H1 (cell line): ENCODE results near the gene METTL9. TPM values are rescaled to one million over a fixed set of nuclear protein-coding genes. Genes with fewer than 3 reads are reported as not detected.
"Not testable (repeated sequence)": the region's sequence is repeated elsewhere in the genome, so short reads cannot be mapped to it uniquely, and the experiment has no call there.

Source experiments
- CTCF ChIA-PET: fragments of 300-600 bp; sonication (Branson Sonifier 250); formaldehyde crosslinking; loops from one replicate; lab custom pipeline; 2021; ENCODE audit not compliant: partially characterized antibody; lab: Charles Lee
- POLR2A ChIA-PET: fragments of 300-600 bp; sonication (Branson Sonifier 250); formaldehyde crosslinking; loops from one replicate; lab custom pipeline; 2021; ENCODE audit warnings: inconsistent platforms; ENCODE audit not compliant: partially characterized antibody; lab: Charles Lee
- DNase-seq, 2 experiments: peaks; one replicate each; pipeline versions ENCODE4 v3.0.0 to v3.0.0-alpha.2; 2010 to 2022; ENCODE audit warnings: low spot score in 2 of 2, low read depth in 1 of 2, mixed read lengths in 1 of 2
- FAIRE-seq: peaks from 2 replicates; lab custom pipeline; 2011; peaks lifted over from hg19 to GRCh38; lab: Jason Lieb, UNC
- H2AFZ ChIP-seq: 2 replicates; pipeline ENCODE4 v1.8.1; 2012; ENCODE audit warnings: low read length, inconsistent platforms
- H2AK5ac ChIP-seq: 2 replicates; pipeline ENCODE4 v1.6.1; 2013; ENCODE audit warnings: low read depth, low read length
- H2BK120ac ChIP-seq: replicated peaks from 2 replicates; pipeline ENCODE3; 2013; ENCODE audit warnings: low read depth, low read length, inconsistent platforms
- H2BK12ac ChIP-seq: 2 replicates; pipeline ENCODE4 v1.6.1; 2013; ENCODE audit warnings: low read depth, low read length
- H2BK15ac ChIP-seq: 2 replicates; pipeline ENCODE4 v1.6.1; 2013; ENCODE audit warnings: low read length
- H2BK20ac ChIP-seq: 2 replicates; pipeline ENCODE4 v1.6.1; 2013; ENCODE audit warnings: low read length
- H2BK5ac ChIP-seq: 2 replicates; pipeline ENCODE4 v1.6.1; 2013; ENCODE audit warnings: low read depth, low read length
- H3K14ac ChIP-seq: 2 replicates; pipeline ENCODE4 v1.6.1; 2013; ENCODE audit warnings: inconsistent platforms; ENCODE audit not compliant: insufficient read length
- H3K18ac ChIP-seq: 2 replicates; pipeline ENCODE4 v1.6.1; 2013; ENCODE audit warnings: low read length; ENCODE audit errors: extremely low read depth
- H3K23ac ChIP-seq: 2 replicates; pipeline ENCODE4 v1.6.1; 2013; ENCODE audit warnings: inconsistent platforms; ENCODE audit not compliant: insufficient read length
- H3K23me2 ChIP-seq: 2 replicates; pipeline ENCODE4 v1.6.1; 2013; ENCODE audit warnings: low read depth, low read length
- H3K27ac ChIP-seq: 2 replicates; pipeline ENCODE4 v1.6.1; 2011; ENCODE audit warnings: low read depth, low read length, inconsistent platforms
- H3K27me3 ChIP-seq, 4 experiments: replicated peaks in 1 of 4; 1 replicate in 1 of 4; 2 replicates in 3 of 4; pipeline versions ENCODE4 v1.6.1 to v1.8.1; 2011 to 2013; ENCODE audit warnings: low read length in 3 of 4, mild to moderate bottlenecking in 3 of 4, inconsistent platforms in 2 of 4, mixed read lengths in 2 of 4, moderate library complexity in 1 of 4; ENCODE audit not compliant: control insufficient read depth in 3 of 4, insufficient read depth in 3 of 4; ENCODE audit errors: extremely low read depth in 1 of 4
- H3K36me3 ChIP-seq, 4 experiments: 2 replicates each; pipeline versions ENCODE4 v1.6.1 to v1.8.1; 2011 to 2013; ENCODE audit warnings: mild to moderate bottlenecking in 4 of 4, low read length in 3 of 4, moderate library complexity in 2 of 4, control low read depth in 1 of 4, inconsistent platforms in 1 of 4; ENCODE audit not compliant: insufficient read depth in 4 of 4, control insufficient read depth in 2 of 4
- H3K4ac ChIP-seq: replicated peaks from 2 replicates; pipeline ENCODE3; 2013; ENCODE audit warnings: low read length, low read depth, mixed read lengths, inconsistent platforms; ENCODE audit not compliant: insufficient read length
- H3K4me1 ChIP-seq, 4 experiments: replicated peaks in 1 of 4; 1 replicate in 1 of 4; 2 replicates in 3 of 4; pipeline versions ENCODE4 v1.6.1 to v1.8.1; 2011 to 2013; ENCODE audit warnings: low read length in 3 of 4, inconsistent platforms in 2 of 4, mixed read lengths in 1 of 4; ENCODE audit not compliant: insufficient read depth in 4 of 4, control insufficient read depth in 3 of 4
- H3K4me2 ChIP-seq, 2 experiments: 2 replicates each; pipeline versions ENCODE4 v1.6.1 to v1.8.1; 2011 to 2013; ENCODE audit warnings: low read depth in 2 of 2, low read length in 2 of 2, control low read depth in 1 of 2, inconsistent platforms in 1 of 2, mild to moderate bottlenecking in 1 of 2; ENCODE audit not compliant: insufficient read depth in 1 of 2
- H3K4me3 ChIP-seq, 4 experiments: fragments of 200-600, 300-600 bp in 1 of 4; sonication (generic), shearing (Covaris generic), sonication (Bioruptor Twin) in 1 of 4; 2 replicates each; pipeline versions ENCODE4 v1.5.1 to v1.8.1; 2011 to 2016; ENCODE audit warnings: low read length in 4 of 4, low read depth in 3 of 4, control low read depth in 2 of 4, inconsistent platforms in 2 of 4, mild to moderate bottlenecking in 2 of 4, mixed read lengths in 1 of 4, moderate library complexity in 1 of 4; ENCODE audit not compliant: insufficient read depth in 2 of 4; ENCODE audit errors: extremely low read depth in 1 of 4
- H3K56ac ChIP-seq: replicated peaks from 2 replicates; pipeline ENCODE3; 2013; ENCODE audit warnings: low read depth, mild to moderate bottlenecking, mixed read lengths, low read length, inconsistent platforms; ENCODE audit not compliant: insufficient read length
- H3K79me1 ChIP-seq: 2 replicates; pipeline ENCODE4 v1.6.1; 2013; ENCODE audit warnings: low read depth, low read length, control low read depth
- H3K79me2 ChIP-seq, 2 experiments: 2 replicates each; pipeline versions ENCODE4 v1.6.1 to v1.8.1; 2012 to 2013; ENCODE audit warnings: low read length in 2 of 2, mild to moderate bottlenecking in 2 of 2, inconsistent platforms in 1 of 2; ENCODE audit not compliant: insufficient read depth in 2 of 2, control insufficient read depth in 1 of 2
- H3K9ac ChIP-seq, 4 experiments: replicated peaks in 1 of 4; 1 replicate in 1 of 4; 2 replicates in 3 of 4; pipeline versions ENCODE4 v1.6.1 to v1.8.1; 2011 to 2013; ENCODE audit warnings: low read depth in 3 of 4, low read length in 3 of 4, control low read depth in 2 of 4, mild to moderate bottlenecking in 2 of 4, moderate library complexity in 2 of 4, inconsistent platforms in 1 of 4; ENCODE audit errors: extremely low read depth in 1 of 4
- H3K9me3 ChIP-seq, 2 experiments: 2 replicates each; pipeline versions ENCODE4 v1.6.1 to v1.8.1; 2012 to 2013; ENCODE audit warnings: mild to moderate bottlenecking in 2 of 2, moderate library complexity in 2 of 2, control low read depth in 1 of 2, inconsistent platforms in 1 of 2, low read depth in 1 of 2, low read length in 1 of 2, mixed read lengths in 1 of 2; ENCODE audit not compliant: insufficient read depth in 2 of 2
- H4K20me1 ChIP-seq, 2 experiments: replicated peaks in 1 of 2; 2 replicates each; pipeline versions ENCODE3 to v1.8.1; 2011 to 2013; ENCODE audit warnings: inconsistent platforms in 2 of 2, low read length in 2 of 2, mild to moderate bottlenecking in 1 of 2; ENCODE audit not compliant: insufficient read depth in 2 of 2, control insufficient read depth in 1 of 2
- H4K5ac ChIP-seq: 2 replicates; pipeline ENCODE4 v1.6.1; 2013; ENCODE audit warnings: low read length, low read depth, mixed read lengths, inconsistent platforms; ENCODE audit not compliant: insufficient read length
- H4K8ac ChIP-seq: 2 replicates; pipeline ENCODE4 v1.8.0; 2013; ENCODE audit warnings: mild to moderate bottlenecking, moderate library complexity, low read length, inconsistent platforms; ENCODE audit not compliant: insufficient read depth; ENCODE audit errors: extremely low read depth
- H4K91ac ChIP-seq: replicated peaks from 2 replicates; pipeline ENCODE3; 2013; ENCODE audit warnings: low read length, mixed read lengths, inconsistent platforms; ENCODE audit not compliant: insufficient read length
- WGBS, 2 experiments: shearing (Covaris generic) in 1 of 2; methylation state at CpG; one replicate each; pipeline versions ENCODE4 v1.1.6 to v1.1.7; 2013 to 2015; ENCODE audit warnings: low lambda C conversion rate in 2 of 2, mixed read lengths in 2 of 2, inconsistent platforms in 1 of 2, low coverage in 1 of 2, missing lambda C conversion rate in 1 of 2; ENCODE audit not compliant: insufficient replicate concordance in 2 of 2, insufficient coverage in 1 of 2, insufficient read length in 1 of 2; ENCODE audit errors: extremely low coverage in 1 of 2, missing lambda C conversion rate in 1 of 2; 5-methylcytosine and 5-hydroxymethylcytosine counted together
- polyA plus RNA-seq, 7 experiments: library from polyadenylated mRNA; depleted of rRNA in 3 of 7; stranded (reverse) in 5 of 7; unstranded in 2 of 7; fragments of >200 nt in 5 of 7; fragments of 200-250 nt in 2 of 7; gene quantifications; 1 replicate in 5 of 7; 2 replicates in 1 of 7; 4 replicates in 1 of 7; pipeline versions ENCODE4 v1.2.1 to v1.2.3, GENCODE V29; 2011 to 2013; ENCODE audit warnings: missing spikeins in 2 of 7, mixed read lengths in 2 of 7
- total RNA-seq: library from RNA; stranded (reverse); fragmentation: NEBNext Ultra II Directional; extraction: Animal tissue kit (Norgen Biotek cat#: 25700); gene quantifications from 2 replicates; pipeline ENCODE4 v1.2.1, GENCODE V29; 2021

The METTL9 gene
- total and polyA plus RNA-seq, 2 of the 8 experiments (the other 6 are each of a cell fraction or from before 2014, with no cell fraction given) = 45.4 to 112 TPM

DNA sequence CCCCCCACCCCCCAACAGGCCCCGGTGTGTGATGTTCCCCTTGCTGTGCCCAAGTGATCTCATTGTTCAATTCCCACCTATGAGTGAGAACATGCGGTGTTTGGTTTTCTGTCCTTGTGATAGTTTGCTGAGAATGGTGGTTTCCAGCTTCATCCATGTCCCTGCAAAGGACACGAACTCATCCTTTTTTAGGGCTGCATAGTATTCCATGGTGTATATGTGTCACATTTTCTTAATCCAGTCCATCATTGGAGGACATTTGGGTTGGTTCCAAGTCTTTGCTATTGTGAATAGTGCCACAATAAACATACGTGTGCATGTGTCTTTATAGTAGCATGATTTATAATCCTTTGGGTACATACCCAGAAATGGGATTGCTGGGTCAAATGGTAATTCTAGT is 91.6 kb downstream of the METTL9 start:
- H2AK5ac ChIP-seq, FAIRE-seq, H3K23me2 ChIP-seq, H4K8ac ChIP-seq, H3K9ac ChIP-seq, H4K91ac ChIP-seq, H3K4me1 ChIP-seq, H3K4ac ChIP-seq, H2AFZ ChIP-seq, DNase-seq, H3K79me2 ChIP-seq, H3K4me2 ChIP-seq, H2BK120ac ChIP-seq, H3K27me3 ChIP-seq, H3K14ac ChIP-seq, H2BK5ac ChIP-seq, H3K23ac ChIP-seq, H4K5ac ChIP-seq, H2BK12ac ChIP-seq, H3K18ac ChIP-seq, POLR2A ChIA-PET, H3K27ac ChIP-seq, H3K56ac ChIP-seq, H3K9me3 ChIP-seq, H2BK15ac ChIP-seq, H3K4me3 ChIP-seq, H3K36me3 ChIP-seq, H3K79me1 ChIP-seq, CTCF ChIA-PET, H2BK20ac ChIP-seq, H4K20me1 ChIP-seq: not testable (repeated sequence)
- 98% methylated on average over 4 of the region's 4 CpGs; no CpG with 5 or more reads in 1 of the 2 experiments for WGBS, 2 experiments
